Renal cortex interstitium (tissue), 11 donors: ENCODE measurements around the gene ZBTB7B. TPM values are rescaled to one million over a fixed set of nuclear protein-coding genes. Genes with fewer than 3 reads are reported as not detected.
"Not testable (repeated sequence)": the region's sequence is repeated elsewhere in the genome, so short reads cannot be mapped to it uniquely, and the experiment has no call there.

Experiments used
- DNase-seq, 11 donors: peaks; one replicate each; pipeline ENCODE4 v3.0.0-alpha.2; 2013; ENCODE audit warnings: low read depth in 9 of 11, low spot score in 4 of 11; ENCODE audit errors: extremely low read depth in 1 of 11
- polyA plus RNA-seq, 3 donors: library from polyadenylated mRNA; unstranded; fragments of 120-200 nt; gene quantifications; one replicate each; pipeline ENCODE4 v1.2.1, GENCODE V29; 2013; ENCODE audit not compliant: insufficient read length in 3 of 3

Gene ZBTB7B
- polyA plus RNA-seq, 3 donors, result 12.6 to 18.6 (median 14.5) TPM

DNA sequence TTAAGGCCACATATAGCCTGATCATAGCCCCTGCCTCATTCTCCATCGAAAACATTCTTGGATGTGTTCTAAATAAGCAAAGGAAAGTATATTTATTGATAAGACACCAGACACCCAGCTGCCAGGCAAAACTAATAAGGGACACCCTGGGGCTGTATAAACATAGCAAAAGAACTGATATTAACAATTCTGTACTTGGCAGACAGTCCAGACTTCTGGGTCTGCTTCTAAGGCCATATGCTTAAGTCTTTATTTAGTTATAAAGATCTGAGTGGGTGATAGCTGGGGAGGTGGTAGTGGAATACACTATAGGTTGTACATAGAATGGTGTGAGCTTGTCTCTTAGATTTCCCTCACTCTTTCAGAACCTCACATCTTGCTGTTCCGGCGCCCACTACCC is 24.2 kb upstream of the ZBTB7B start:
- no peak for DNase-seq

DNA sequence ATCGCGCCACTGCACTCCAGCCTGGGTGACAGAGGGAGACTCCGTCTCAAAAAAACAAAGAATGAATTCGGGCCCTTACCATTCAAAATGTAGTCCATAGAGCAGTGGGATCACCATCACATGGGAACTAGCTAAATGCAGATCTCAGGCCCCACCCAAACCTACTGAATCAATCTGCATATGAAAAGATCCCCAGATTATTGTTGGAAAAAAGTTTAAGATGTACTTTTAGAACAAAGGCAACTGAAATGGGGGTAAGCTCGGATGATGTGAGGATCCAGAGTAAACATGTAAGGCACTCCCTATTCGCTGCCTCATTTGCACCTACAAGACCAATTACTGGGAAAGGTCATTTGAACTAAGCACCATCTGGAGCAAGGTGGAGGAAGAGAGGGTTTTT is 20.3 kb upstream of the ZBTB7B start:
- no peak for DNase-seq

DNA sequence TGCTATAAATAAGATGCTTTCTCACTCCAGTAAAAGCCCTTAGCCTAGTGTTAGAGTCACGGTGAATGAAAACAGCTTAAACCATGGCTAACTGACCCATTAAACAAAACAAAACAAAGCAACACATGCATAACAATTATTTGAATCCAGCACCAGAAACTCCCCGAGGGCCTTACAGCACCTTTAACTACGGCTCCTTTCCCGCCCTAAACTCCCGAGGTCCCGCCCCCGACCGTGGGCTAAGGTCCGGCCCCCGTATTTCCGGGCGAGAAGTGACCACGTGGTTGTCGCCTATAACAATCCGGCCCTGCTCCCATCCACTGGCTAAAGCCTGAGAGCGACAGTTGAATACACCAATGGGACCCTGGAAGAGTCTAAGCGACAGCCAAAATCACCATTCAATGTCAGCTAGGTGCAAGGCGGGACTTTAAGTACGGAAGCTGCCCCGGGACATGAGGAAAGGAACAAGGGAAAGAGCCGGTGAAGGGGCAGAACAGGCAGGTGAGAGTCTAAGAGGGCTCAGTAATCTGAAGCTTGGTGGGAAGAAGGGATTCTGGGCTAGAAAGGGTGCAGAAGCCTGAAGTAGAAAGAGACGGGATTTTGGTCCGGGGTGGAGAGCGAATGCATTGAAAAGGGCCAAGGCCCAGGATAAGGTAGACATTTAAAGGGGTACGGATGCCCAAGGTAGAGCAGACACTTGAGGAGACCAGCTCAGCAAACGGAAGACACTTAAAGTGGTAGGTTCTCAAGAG is 19.5 kb upstream of the ZBTB7B start, which contains the start of gene FLAD1:
FLAD1 (plus strand) TSS at position 448 of the 752 bp plus-strand sequence. CDS start 351 bp downstream, outside the sequence.
- DNase-seq, result peak; percentile 96 to 100 (median 99)

DNA sequence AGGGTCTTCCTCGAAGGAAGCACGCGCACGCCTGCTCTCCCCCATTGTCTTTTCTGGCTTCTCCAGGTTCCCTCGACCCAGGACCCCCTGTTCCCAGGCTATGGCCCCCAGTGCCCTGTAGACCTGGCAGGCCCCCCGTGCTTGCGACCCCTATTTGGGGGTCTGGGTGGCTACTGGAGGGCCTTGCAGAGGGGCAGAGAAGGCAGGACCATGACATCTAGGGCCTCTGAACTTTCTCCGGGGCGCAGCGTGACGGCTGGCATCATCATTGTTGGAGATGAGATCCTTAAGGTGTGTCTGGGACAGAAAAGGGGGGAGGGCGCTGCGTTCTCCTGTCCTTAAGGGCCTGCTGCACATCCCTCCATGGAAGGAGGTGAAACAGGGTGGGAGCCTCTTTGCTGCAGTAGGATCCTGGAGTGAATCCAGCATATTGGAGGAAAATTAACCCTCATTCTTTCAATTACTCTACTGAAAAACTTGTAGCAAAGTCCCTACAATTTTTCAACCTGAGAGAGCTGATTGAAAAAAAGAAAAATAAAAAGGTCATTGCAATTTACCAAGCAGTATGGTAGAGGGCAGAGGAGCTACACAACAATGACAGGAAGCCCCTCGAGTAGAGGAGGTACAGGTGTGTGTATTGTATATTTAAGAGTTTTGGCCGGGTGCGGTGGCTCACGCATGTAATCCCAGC is 18.7 kb upstream of the ZBTB7B start:
- no peak for DNase-seq

DNA sequence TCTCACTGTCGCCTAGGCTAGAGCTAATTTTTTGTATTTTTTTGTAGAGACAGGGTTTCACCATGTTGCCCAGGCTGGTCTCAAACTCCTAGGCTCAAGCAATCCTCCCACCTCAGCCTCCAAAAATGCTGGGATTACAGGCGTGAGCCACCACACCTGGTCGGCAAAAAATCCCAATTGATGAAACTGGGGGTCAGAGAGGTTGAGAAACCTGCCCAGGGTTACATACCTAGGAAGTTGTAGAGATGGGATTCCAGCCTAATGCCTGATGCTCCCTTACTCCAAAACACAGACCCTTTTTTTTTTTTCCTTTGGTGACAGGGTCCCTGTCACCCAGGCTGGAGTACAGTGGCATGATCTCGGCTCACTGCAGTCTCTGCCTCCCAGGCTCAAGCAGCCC is 15.9 kb upstream of the ZBTB7B start:
- DNase-seq, result not testable (repeated sequence)

DNA sequence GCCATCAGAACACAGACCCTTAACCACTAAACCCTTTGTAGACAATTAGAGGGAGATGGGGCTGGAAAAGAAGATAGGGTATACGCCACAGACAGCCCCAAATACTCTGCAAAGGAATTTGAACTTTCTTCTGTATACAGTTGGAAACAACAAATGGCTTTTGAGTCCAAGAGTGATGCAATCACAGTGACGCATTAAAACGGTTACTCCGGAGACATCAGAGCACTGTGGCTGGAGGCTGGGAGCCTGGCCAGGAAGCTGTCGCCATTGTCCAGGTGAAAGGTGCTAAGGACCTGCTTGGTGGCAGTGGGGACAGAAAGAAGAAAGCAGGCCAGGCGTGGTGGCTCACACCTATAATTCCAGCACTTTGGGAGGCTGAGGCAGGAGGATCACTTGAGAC is 15.3 kb upstream of the ZBTB7B start:
- no peak for DNase-seq

DNA sequence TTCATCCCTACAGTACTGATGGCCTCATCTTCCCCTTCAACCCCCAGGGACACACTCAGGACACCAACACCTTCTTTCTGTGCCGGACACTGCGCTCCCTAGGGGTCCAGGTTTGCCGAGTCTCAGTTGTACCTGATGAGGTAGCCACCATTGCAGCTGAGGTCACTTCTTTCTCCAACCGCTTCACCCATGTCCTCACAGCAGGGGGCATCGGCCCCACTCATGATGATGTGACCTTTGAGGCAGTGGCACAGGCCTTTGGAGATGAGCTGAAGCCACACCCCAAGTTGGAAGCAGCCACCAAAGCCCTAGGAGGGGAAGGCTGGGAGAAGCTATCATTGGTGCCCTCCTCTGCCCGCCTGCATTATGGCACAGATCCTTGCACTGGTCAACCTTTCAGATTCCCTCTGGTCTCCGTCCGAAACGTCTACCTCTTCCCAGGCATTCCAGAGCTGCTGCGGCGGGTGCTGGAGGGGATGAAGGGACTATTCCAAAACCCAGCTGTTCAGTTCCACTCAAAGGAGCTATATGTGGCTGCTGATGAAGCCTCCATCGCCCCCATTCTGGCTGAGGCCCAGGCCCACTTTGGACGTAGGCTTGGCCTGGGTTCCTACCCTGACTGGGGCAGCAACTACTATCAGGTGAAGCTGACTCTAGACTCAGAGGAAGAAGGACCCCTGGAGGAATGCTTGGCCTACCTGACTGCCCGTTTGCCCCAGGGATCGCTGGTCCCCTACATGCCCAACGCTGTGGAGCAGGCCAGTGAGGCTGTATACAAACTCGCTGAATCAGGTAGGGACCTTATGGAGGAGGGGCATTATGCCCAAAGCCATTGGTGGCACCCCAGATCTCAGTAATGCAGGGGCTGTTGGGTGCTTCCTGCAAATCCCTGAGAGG is 14.3 kb upstream of the ZBTB7B start:
- no peak for DNase-seq

DNA sequence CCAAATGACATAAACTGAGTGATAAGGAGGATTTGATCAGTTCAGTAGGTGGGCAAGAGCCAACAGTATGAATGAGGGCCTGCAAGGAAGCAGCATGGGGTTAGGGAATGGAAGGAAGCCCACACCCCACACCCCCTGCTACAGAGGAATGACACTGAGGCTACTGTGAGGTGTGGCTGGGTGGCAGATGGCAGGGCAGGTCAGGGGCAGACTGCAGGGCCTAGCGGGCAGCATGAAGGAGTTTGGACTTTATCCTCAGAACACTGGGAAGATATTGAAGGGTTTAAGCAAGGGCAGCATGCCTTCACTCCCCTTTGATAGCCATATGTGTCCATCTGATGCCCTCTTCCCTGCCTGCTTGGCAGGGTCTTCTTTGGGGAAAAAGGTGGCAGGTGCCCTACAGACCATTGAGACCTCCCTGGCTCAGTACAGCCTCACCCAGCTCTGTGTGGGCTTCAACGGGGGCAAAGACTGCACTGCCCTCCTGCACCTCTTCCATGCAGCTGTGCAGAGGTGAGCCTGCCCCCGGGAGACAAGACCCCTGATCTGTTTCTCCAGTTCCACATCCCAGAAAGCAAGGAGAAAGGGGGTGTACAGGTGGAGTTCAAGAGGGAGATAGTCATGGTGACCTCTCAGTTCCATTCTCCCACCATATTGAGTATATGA is 13.3 kb upstream of the ZBTB7B start:
- DNase-seq, result no peak

DNA sequence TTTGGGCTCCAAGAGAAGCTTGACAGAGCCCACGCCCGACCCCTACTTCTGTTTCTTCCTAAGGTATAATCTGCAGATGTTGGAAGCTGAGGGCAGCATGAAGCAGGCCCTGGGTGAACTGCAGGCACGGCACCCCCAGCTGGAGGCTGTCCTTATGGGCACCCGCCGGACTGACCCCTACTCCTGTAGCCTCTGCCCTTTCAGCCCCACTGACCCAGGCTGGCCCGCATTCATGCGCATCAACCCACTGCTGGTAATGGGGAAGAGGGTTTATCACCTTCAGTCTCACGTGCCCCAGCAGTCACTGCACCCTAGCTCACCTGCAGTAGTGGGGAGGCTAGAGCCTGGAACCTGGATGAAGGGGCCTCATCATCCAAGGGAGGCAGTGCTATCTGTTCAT is 12.3 kb upstream of the ZBTB7B start:
- DNase-seq, result no peak

DNA sequence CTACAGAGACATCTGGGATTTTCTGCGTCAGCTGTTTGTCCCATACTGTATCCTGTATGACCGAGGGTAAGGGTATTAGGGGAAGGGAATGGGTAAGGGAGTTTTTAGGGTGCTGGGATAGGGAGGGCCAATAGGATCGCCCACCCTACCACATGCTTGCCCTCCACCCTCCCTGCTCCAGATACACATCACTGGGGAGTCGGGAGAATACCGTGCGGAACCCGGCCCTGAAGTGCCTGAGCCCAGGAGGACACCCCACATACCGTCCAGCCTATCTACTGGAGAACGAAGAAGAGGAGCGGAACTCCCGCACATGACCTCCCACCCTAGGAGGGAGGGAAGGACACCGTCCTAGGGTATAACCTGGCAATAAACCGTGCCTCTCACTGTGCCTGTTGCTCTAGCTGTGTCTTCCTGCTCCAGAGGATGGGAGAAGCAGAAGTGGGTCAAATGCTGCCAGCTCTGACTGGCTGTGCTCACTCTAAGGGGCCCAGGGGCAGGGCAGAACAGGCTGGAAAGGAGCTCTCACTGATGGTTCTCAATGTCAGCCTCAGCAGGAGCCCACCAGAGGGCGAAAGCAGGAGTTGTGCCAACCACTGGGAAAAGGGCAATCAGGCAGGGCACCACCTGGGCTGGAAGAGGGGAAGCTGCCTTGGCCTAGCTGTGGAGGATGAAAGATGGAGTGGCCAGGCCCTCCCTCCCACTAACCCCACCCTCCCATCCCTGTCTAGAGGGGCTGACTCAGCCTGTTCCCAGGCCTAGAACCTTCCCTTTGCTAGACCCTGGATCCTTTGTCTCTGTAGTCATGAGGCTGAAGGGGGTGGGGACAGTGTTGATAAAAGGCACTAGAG is 9.7 kb upstream of the ZBTB7B start:
- DNase-seq, result no peak

DNA sequence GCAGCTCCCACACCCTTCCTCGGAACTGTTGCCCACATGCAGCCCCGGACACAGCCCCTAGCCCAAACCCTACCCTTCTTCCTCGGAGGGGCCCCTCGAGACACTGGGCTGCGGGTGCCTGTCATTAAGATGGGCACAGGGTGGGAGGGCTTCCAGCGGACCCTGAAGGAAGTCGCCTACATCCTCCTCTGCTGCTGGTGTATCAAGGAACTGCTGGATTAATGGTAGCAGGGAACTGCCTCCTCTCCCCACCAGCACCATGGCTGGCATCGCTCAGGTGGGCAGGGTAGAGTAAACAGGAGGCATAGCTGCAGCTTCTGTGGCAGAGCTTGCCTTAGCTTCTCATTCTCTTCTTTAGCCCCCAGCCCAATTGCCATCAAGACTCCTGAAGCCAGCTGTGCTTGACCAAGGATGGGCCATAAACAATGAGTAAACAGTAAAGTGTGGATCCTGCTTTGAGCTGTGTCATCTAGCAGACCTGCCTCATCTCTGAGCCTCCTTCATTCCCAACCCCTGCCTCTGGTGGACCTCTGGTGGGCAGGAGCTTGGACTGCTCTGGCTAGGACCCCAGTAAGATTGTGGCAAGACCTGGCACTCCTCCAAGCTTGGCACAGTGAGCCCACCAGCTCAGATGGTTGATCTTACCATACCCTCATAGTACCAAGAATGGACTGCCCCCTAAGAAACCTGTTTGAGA is 8.9 kb upstream of the ZBTB7B start, which contains the start of gene LENEP:
LENEP (plus strand) TSS at position 15 of the 697 bp plus-strand sequence; CDS start at position 37, 22 bp downstream.
- no peak for DNase-seq

DNA sequence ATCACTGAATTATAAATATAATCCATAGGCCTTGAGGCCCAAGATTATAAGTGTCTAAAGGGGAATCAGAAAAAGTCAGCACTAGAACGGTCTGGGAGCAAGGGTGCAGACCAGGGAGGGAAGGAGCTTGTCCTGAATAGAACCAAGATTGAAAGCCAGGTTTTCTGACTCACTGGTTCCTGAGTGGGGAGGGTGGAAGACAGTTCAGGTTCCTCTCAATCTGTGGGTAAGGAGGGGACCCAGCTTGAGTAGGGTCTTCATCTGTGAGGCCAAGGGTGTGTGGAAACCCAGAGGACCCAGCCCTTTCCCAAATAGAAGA is 8.4 kb upstream of the ZBTB7B start:
- no peak for DNase-seq

DNA sequence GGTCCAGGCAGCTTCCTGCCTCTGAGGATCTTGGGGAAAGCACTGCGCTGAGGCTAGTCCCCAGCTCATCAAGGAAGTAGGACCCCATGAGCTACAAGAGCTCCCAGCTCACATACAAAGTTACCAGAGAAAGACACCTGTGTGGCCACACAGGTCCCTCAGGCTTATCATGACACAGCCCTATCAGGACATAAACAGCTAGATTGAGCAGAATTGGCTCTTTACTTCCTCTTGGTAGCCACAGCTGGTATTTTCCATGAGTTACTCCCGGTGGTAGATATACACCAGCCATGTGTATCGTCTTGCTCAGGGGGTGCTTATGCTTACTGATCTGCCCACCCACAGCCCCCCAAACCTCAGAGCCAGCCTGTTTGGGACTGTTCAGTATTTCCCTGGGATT is 8.0 kb upstream of the ZBTB7B start:
- no peak for DNase-seq

DNA sequence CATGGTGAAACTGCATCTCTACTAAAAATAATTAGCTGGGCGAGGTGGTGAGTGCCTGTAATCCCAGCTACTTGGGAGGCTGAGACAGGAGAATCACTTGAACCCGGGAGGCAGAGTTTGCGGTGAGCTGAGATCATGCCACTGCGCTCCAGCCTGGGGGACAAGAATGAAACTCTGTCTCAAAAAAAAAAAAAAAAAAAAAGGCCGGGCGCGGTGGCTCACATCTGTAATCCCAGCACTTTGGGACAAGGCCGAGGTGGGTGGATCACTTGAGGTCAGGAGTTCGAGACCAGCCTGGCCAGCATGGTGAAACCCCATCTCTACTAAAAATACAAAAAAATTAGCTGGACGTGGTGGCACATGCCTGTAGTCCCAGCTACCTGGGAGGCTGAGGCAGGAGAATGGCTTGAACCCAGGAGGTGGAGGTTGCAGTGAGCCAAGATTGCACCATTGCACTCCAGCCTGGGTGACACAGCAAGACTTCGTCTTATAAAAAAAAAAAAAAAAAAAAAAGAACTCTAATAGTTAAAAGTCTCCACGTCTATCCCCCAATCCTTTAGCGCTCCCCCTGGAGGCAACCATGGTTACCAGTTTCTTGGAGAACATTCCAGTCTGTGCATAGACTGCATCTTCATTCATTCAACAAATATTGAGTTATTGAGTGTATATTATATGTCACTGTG is 7.2 kb upstream of the ZBTB7B start:
- DNase-seq, result not testable (repeated sequence)

DNA sequence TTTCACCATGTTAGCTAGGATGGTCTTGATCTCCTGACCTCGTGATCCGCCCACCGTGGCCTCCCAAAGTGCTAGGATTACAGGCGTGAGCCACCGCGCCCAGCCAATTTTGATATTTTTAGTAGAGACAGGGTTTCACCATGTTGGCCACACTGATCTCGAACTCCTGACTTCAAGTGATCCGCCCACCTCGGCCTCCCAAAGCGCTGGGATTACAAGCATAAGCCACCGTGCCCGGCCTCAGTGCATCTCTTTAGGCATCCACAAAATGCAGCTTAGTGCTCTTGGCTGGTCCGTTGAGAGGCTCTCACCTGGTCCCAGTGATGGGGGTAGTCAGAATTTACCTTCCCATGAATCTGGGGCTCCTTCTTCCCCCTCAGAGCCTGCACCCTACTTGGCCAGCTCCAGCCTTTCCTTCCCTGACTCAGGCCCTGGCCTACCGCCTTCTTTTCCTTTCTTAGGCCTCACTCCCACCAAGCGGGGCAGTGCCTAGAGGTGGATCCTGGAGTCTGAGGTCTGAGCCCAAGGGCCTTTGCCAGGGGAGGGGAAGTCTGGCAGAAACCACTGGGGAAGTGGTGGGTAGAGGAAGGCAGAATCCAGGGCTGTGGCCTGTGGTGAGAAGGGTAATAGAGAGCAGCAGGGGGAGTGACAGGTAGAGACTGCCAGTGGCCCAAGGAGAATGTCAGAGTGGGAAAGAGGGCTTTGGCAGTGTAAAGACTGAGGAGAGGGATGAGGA is 5.5 kb upstream of the ZBTB7B start:
- DNase-seq, result no peak

DNA sequence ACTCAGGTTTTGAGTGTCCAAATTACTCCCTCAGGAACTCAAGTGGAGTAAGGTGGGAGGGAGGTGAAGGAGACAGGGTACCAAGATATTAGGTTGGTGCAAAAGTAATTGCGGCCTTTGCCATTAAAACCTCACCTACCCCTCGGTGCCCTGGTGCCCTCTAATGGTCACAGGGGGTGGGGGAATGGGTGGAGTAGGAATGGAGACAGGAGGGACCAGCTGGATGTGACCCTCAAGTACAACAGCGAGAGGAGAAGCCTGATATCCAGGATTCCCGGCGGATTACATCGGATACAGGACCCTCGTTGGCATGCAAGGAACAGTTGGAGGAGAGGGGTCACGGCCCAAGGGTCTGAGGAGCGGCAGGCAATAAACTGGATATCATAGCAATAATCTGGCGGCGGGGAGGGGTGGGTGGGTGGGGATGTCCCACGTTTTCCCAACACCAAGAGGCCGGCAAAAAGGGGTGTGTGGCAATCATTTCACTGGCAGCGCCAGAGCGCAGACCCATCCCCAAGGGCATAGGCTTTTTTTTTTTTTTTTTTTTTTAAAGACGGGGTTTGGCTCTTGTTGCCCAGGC is 4.3 kb upstream of the ZBTB7B start:
- DNase-seq, result no peak
